HG03196 (cell line): ENCODE results near the gene LARP6.
"Not testable (repeated sequence)": the region's sequence is repeated elsewhere in the genome, so short reads cannot be mapped to it uniquely, and the experiment has no call there.

Source experiments
- ATAC-seq: cut with Tn5 transposase; IDR thresholded peaks from one replicate; pipeline ENCODE4 v1.9.1; 2021; ENCODE audit not compliant: unreplicated experiment

The LARP6 gene

DNA sequence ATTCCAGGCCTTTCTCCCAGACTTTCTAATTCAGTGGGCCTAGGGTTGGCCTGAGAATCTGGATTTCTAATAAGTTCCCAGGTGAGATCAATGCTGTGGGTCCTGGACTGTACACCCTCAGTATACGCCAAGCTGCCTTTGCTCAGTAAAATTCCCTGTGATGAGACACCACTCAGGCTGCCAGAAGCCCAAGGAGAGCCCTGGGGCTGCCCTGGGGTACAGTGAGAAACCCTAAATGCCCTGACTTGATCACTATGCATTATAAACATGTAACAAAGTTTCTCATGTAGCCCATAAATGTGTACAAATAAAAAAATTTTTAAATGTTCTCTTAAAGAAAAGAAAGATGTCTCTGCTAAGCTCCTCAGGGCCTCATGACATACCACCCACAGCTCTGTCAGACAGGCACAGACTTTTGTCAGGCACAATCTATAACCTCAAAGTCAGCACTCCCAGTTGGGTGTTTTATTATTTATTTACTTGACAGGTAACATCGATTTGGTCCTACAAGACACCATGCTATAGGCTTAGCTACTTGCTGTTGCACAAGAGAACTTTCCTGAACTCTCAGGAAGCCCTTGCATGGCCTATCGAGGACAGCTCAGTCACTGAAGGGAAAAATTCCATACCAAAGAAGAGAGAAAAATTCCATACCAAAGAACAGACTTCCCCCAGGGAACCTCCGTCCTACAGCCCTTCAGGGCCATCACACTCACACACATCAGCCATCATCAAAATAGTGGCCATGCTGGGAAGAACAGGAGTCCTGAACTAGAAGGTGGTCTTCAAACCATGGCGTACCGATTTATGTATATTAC is 22.7 kb downstream of the LARP6 start:
- ATAC-seq: no peak

DNA sequence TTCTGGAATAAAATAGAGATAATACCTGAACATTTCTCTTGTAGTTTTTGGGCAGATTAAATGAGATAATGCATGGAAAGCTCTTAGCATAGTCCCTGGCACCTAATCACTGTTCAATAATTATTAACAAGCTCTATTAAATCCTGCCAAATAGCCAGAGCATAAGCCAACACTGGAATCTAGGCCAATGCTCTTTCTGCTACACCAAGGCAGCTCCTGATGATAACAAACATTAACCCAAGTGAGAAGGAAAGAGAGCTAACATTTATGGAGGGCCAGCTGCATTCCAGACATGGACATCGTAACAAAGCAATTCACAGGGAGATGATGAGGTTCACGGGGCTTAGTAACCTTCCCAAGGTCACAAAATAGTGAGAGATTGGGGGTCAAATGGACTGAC is 23.3 kb downstream of the LARP6 start:
- ATAC-seq: no peak

DNA sequence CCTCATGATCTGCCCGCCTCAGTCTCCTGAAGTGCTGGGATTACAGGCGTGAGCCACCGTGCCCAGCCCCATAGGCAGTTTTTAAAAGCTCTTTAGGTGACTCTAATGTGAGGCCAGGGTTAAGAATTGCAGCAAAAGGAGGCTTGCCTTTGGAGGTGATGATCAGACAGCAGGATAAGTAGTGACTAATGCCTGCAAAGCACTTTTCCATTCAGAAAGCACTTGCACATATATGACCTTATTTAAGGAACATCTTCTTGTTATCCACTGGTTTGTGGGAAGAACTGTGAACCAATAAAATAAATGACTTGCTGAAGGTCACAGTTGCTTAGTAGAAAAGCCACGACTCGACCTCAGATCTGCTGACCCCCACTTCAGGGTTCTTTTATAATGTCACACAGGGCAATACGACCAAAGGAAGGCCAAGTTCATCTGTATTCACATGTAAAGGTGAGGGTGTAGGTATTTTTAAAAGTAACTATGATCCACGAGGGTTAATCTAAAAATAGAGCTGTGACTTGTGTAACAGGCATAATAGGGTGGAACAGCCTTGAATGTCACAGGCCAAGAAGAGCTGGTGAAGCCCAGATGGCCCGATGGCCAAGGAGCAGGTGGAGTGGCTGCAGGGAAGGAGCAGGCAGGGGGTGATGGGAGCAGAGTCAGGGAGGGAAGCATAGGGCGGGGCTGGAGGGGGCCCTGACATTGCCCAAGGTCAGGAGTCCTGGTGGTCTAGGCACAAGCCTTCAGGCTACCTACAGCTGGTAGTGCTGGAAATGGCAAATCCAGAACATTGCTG is 24.4 kb downstream of the LARP6 start:
- ATAC-seq: no peak

DNA sequence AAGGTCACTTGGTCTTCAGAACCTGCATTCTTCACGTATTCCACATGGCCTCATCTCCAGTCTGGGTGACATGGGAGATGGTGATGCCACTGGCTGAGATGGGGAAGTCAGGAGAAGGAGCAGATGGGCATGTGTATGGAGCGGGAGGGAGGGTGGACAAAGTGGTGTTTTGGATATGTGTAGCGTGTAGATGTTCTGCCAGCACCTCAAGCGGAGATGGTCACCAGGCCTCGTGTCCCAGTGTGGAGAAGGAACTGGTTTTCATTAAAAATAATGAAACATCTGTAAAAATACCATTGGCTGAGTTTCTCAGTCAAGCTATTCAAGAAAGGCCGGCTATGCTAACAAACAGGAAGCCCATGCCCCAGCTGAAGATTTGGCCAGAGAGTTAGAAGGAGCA is 26.2 kb downstream of the LARP6 start:
- no peak for ATAC-seq

DNA sequence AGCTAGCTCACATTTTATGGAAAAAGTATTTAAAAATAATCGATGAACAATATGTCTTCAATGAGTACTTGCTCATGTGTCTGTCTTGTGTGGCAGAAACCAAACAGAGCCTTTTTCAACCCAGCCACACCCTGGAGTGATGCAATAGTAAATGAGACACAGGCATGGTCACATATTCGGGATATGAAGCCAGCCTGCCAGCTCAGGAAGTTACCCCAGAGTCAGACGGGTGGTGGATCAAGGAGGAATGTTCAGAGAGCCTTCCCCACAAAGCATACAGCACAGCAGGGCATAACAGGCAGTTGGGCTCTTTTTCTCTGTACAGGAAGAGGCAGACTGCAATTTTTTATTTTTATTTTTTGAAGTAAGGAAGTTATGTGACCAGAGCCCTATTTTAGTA is 27.3 kb downstream of the LARP6 start:
- no peak for ATAC-seq

DNA sequence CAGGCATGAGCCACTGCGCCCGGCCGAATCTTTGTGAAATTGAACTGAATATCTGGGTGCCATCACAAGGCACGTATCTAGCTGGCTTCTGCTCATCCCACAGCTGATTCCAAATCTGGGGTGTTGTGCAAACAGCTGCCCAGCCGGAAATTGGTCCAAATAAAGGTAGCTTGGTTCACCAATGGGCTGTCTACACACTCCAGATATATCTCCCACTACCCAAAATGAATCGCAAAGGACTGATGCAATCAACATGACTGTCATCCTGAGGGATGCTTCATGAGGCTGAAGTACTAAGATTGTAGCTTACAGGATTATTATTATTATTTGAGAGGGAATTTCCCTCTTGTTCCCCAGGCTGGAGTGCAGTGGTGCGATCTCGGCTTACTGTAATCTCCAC is 28.1 kb downstream of the LARP6 start:
- ATAC-seq: no peak

DNA sequence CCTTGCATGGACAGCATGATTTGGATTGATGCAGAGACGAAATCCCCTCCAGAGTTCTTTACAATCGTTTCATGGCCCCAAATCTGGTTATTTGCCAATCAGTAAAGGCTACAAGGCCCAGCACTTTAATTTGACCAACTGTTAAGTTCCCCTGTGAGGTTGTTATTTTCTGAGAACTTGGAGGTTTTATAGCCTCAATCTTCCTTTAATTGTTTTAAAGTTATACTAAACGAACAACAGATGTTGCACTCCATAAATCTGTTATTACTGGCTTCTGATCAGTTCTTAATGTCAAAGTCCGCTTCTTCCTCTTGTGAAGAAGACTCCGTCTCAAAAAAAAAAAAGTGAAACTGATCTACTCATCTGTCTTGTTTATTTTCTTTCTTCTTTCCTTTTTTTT is 30.8 kb downstream of the LARP6 start:
- ATAC-seq: no peak

DNA sequence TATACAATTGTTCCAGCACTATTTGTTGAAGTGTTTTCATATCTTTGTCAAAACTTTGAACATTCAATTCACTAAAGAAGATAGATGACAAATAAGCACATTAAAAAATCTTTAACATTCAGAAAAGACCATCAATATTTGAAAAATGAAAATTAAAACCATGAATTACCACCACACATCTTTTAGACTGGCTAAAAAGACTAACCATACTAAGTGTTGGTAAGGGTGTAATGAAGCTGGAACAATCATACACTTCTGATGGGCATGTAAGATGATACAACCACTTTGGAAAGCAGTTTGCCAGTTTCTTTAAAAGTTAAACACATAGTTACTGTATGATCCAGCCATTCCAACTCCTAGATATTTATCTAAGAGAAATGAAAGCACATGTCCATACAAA is 33.7 kb downstream of the LARP6 start:
- no peak for ATAC-seq

DNA sequence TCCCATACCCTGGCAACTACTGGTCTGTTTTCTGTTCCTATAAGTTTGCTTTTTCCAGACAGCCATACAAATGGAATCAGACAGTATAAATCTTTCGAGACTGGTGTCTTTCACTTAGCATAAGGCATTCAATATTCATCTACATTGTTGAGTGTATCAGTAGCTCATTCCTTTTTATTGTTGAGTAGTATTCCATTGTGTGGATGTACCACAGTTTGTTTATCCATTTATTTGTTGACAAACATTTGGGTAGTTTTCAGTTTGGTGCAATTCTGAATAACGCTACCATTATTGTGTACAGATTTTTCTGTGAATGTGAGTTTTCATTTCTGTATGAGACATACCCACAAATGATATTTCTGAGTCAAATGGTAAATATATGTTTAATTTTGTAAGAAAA is 35.4 kb downstream of the LARP6 start:
- no peak for ATAC-seq

DNA sequence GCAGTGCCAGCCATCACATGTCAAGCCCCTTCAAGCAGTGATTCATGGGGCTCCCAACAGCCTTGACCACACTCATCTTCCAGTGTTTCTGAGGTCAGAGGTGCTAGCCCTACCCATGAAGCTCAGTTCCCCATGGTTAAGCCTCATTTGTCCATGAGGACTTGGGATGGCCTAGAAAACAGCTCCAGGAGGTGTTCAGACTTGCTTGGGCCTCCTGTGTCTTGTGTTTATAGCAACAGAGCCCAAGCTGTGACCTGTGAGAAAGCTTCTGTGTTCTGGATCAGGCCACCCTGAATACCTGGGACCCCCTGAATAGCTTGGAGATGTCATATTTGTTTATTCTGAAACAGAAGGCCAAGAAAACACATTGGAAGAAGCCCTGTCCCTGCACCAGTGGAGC is 36.7 kb downstream of the LARP6 start:
- no peak for ATAC-seq

DNA sequence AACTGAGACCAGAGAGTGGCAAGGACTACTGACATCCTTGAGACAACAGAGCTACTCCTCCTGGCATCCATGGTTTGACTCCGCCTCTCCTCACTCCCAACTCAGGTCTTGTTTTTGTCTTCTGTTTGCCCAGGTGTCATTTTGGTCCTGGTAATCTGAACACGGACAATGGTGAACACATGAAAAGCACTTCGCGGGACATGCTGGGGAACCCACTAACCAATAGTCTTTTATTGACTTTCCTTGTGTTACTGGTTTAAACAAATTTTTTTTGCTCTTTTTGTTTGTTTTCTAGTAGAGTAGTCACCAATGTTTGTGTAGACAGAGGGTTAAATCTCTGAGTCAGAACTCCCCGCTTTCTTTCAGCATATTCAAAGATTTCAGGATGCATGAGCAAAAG is 38.4 kb downstream of the LARP6 start:
- no peak for ATAC-seq

DNA sequence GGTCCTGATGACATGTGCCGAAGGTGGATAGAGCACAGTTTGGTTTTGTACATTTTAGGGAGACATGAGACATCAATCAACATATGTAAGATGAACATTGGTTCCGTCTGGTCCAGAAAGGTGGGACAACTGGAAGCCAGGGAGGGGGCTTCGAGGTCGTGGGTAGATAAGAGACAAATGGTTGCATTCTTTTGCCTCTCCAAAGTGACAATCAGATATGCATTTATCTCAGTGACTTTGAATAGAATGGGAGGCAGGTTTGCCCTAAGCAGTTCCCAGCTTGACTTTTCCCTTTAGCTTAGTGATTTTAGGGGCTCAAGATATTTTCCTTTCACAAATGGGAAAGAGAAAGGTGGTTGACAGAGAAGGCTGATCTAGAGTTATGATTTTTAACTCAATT is 38.9 kb downstream of the LARP6 start:
- not testable (repeated sequence) for ATAC-seq

DNA sequence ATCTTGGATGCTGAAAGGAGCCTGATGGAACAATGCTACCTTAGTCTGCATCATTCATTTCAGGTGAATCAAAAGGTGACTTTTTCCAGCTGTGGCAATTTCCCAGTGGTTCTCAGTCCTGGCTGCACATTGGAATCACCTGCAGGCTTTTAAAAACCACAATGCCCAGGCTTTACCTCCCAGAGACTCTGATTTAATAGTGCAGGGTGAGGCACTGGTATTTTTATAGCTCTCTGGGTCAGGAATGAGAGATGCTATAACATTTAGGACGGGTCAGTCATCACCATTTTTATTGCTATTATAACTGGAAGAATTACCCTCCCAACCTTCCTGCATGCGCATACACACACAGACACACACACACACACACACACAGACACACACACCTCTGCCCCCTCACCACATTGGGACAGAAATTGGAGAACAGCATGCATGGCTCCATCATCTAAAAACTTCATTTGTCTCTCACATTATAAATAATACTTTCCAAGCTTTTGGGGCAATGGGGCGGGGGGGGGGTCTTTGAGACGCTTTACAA is 41.1 kb downstream of the LARP6 start:
- no peak for ATAC-seq

DNA sequence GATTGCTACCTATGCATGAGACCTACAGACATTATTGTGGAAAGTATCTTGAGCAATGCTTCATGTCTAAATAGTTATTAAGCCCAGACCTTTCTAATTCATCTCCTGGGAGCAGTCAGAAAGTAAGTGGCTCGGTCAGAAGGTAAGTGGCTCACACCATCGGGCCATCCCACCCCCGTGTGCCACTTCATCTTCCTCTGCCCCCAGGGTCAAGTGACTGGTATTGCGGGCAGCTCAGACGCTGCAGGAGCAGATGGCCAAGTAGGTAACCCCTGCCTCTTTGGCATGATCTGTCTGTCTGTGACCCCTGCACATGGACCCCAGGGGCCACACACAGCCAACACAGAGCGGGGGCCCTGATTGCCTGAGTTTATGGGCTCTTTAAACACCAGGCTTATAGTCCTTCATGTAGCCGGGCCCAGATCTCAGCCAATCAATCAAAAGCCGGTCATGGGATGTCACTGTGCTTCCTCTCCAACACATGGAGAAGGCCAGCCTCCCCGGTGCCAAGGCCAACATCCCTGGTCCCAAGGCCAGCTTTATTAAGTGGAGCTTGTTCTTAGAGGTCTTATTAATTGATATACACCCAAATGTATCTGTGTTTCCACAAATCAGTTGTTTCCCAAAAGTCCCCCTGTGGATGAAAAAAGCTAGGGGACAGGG is 42.9 kb downstream of the LARP6 start:
- no peak for ATAC-seq

DNA sequence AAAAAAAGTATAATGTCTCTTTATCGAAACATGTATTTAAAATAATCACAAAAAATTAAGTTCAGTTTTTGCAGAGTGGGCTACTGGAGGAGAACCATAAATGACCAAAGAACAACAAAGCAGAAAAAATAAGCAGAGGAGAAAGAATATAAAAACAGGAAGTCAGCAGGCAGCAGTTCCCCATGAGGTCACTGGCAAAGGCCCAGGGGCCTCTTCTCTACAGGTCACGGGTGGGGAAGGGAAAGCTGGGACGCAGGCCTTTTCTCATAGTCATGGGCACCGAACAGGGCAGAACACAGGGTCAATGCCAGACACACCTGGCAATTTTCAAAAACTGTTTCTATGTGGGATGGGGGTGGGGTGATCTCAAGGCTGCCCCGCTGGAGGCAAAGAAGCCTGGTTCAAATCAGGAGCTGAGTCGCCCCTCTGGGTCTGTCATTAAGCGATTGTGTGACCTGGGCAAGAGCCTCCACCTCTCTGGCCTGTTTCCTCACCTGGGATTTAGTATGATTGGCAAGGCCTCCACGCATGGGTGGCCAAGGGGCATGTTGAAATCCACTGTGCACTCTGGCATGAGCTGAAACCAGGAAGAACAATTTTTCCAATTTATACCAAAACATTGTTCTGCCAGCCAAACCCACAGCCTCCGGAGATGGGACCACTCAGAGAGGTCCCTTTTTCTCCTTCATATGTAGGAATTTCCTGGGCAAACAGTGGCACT is 46.8 kb downstream of the LARP6 start:
- no peak for ATAC-seq

DNA sequence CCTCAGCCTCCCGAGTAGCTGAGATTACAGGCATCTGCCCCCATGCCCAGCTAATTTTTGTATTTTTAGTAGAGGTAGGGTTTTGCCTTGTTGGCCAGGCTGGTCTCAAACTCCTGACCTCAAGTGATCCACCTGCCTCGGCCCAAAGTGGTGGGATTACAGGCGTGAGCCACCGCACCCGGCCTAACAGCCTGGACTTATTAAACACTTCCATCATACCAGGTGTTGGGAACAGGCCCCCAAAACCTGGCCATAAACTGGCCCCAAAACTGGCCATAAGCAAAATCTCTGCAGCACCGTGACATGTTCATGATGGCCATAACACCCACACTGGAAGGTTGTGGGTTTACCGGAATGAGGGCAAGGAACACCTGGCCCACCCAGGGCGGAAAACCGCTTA is 49.6 kb downstream of the LARP6 start:
- not testable (repeated sequence) for ATAC-seq

DNA sequence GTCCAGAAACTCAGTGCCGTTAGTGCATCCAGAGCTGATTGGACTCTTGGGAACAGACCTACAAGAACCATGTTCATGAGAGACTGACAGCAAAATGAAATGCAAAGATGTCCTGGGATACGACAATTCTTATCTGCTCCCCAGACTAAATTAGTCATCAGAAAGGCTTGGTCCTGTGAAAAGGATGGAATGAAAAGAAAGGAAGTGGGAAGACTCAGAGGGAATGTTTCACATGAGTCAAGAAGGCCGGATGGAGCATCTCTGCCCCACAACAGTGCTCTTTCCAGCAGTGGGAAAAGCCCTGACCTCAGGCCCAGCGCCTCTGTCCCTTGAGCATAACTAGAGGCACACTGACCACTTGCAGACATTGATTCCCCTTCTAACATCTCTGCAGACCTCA is 51.3 kb downstream of the LARP6 start:
- ATAC-seq: no peak

DNA sequence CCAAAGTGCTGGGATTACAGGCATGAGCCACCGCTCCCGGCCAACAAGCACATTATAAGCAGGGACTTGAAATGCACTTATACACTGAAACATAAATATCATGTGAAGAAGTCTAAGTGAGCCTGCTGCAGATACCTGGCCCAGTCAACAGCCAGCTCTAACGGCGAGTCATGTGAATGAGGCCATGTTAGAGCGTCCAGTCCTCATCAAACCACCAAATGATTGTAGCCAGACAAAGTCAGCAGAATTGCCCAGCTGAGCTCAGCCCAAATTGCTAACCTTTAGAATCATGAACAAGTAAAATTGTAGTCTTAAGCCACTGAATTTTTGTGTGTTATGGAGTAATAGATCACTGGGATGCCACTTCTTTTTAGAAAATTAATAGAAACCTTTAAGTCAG is 52.8 kb downstream of the LARP6 start:
- ATAC-seq: no peak

DNA sequence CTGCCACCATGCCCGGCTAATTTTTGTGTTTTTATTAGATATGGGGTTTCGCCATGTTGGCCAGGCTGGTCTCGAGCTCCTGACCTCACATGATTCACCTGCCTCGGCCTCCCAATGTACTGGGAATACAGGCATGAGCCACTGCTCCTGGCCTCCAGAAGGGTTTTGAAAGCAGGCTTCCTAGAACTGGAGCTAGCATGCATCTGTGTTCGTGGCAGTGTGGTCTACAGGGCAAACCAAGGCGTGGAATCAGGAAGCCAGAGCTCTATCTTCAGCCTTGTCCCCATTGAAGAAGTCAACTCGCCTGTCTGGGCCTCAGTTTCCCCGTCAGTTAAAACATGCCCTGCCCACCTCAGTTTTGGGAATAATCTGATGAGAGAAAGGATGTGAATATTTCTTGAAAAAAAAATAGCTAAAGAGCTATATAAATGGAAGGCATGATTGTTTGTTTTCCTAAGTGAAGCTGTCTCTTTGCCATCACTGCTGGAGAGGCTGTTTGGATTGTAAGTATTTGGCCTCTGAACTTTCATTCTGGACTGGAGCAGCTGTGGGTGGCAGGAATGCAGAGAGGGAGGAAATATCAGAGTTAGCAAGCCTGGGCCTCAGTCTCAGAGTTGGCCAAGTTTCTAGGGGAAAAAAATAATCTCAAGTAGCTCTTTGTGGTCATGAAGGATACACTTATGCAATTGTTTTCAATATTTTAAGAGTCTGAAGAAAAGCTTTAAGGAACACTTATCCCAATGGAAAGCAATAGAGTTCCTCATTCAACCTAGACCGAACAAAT is 54.1 kb downstream of the LARP6 start:
- no peak for ATAC-seq

DNA sequence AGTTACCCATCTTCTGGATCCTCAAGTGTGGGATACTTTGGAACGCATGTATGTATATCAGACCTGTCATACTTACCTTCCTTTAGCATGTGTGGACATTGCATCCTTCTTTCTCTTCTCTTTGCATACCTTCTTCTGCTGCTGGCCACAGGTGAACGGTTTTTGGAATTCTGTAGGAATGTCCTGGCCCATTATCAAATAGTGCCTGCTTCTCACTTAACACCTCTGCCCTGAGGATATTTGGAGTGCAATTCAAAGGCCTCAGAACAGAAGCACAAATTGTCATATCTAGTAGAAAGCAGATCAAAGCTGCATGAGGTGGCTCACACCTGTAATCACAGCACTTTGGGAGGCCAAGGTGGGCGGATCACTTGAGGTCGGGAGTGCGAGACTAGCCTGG is 56.5 kb downstream of the LARP6 start:
- no peak for ATAC-seq
